Kidney (tissue), 14 donors: ENCODE data around the gene AKAP1. TPM values are rescaled to one million over a fixed set of nuclear protein-coding genes. Genes with fewer than 3 reads are reported as not detected.

ENCODE experiments used
- DNase-seq, 5 donors: peaks; one replicate each; pipeline ENCODE4 v3.0.0-alpha.2; 2013 to 2020
- FAIRE-seq: peaks from 2 replicates; lab custom pipeline; 2012; peaks lifted over from hg19 to GRCh38; lab: Jason Lieb, UNC
- H3K27ac ChIP-seq, 2 donors: one replicate each; pipeline ENCODE4 v1.7.0; 2013; ENCODE audit warnings: low read depth in 2 of 2, low read length in 2 of 2, inconsistent platforms in 1 of 2
- H3K27me3 ChIP-seq: one replicate; pipeline ENCODE4 v1.7.1; 2013; ENCODE audit warnings: low read length, inconsistent platforms; ENCODE audit not compliant: control insufficient read depth, insufficient read depth
- H3K36me3 ChIP-seq, 3 donors: one replicate each; pipeline versions ENCODE4 v1.7.0 to v1.7.1; 2013; ENCODE audit warnings: low read length in 3 of 3, control low read depth in 1 of 3, inconsistent platforms in 1 of 3; ENCODE audit not compliant: insufficient read depth in 3 of 3, control insufficient read depth in 2 of 3
- H3K4me1 ChIP-seq, 3 donors: one replicate each; pipeline versions ENCODE4 v1.7.0 to v1.7.1; 2013; ENCODE audit warnings: low read length in 3 of 3, inconsistent platforms in 1 of 3, low read depth in 1 of 3; ENCODE audit not compliant: control insufficient read depth in 2 of 3, insufficient read depth in 2 of 3
- H3K4me3 ChIP-seq, 3 donors: one replicate each; pipeline versions ENCODE4 v1.7.0 to v1.8.1; 2013; ENCODE audit warnings: low read length in 3 of 3, control low read depth in 1 of 3, inconsistent platforms in 1 of 3
- H3K9ac ChIP-seq, 3 donors: one replicate each; pipeline versions ENCODE4 v1.7.0 to v1.7.1; 2013; ENCODE audit warnings: low read length in 3 of 3, control low read depth in 1 of 3, inconsistent platforms in 1 of 3
- H3K9me3 ChIP-seq, 3 donors: one replicate each; pipeline versions ENCODE4 v1.7.0 to v1.7.1; 2013; ENCODE audit warnings: low read length in 3 of 3, control low read depth in 1 of 3, inconsistent platforms in 1 of 3; ENCODE audit not compliant: control insufficient read depth in 2 of 3, insufficient read depth in 1 of 3
- intact Hi-C: fragments of 100-400 bp; cut with DNase I; formaldehyde crosslinking; loops from one replicate; pipeline ENCODE4 v1.11.1; 2022
- polyA plus RNA-seq: library from polyadenylated mRNA; stranded (reverse); fragments of 350-450 nt; fragmentation: Illumina TruSeq; extraction: RNeasy Lipid Tissue Mini Kit (QIAGEN cat#74804); gene quantifications from one replicate; pipeline ENCODE4 v1.2.3, GENCODE V29; 2014; ENCODE audit warnings: low read depth, low replicate concordance; ENCODE audit not compliant: insufficient read depth
- total RNA-seq: library from RNA; stranded (reverse); fragmentation: NEBNext Ultra II Directional; extraction: Animal tissue kit (Norgen Biotek cat#: 25700); gene quantifications from one replicate; pipeline ENCODE4 v1.2.1, GENCODE V29; 2021
- TF ChIP-seq, protein P1 (sequence below): IDR thresholded peaks from 3 replicates; pipeline ENCODE4 v1.5.1; 2012; ENCODE audit warnings: mild to moderate bottlenecking, moderate library complexity, borderline replicate concordance; ENCODE audit not compliant: insufficient read depth; ENCODE audit errors: extremely low read depth
- donor health status: control.
- donor health status: control.
- donor health status: control.
- donor health status: control.
- donor health status: control.
- donor health status: DM: yes; HTN: yes; CAD: no.
- donor health status: Normal renal cell carcinoma (clear cell type).

The AKAP1 gene
- total and polyA plus RNA-seq, 2 donors from 2014 or later: 24.6 to 46.8 TPM

DNA sequence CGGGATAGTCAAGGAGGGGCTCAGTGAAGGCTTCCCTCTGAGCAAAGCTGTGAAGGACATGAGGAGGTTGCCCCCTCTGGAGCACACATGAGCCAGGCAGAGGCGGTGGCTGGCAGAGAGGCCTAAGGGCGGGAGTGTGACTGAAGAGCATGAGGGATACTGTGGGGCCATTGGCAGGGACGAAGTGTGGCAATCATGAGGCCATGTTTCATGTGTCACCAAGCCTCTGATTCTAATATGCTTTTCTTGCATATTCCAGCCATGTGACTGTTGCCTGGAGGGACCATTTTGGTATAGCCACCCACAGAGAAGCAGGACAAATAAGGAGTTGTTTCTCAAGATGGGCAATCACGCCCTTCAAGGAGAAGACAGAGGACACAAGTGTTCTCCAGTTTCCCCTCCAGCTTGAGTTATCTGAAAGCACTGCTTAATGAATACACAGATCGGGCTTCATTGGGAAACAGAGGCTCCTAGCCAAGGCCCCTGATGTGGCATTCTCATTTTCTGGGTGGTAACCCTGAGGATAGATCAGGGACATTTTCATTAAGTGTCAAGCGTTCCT is 68.0 kb downstream of the AKAP1 start:
- Histone ChIP-seq H3K9me3 (no peaks in the 10 kb centered on the region), H3K27ac (no peak overlapping the region), H3K27me3 (no peaks in the 10 kb centered on the region), H3K4me1 (no peaks in the 10 kb centered on the region), H3K36me3 (no peaks in the 10 kb centered on the region), H3K9ac (no peak overlapping the region), H3K4me3 (no peak overlapping the region)
- TF ChIP-seq, protein P1, sequence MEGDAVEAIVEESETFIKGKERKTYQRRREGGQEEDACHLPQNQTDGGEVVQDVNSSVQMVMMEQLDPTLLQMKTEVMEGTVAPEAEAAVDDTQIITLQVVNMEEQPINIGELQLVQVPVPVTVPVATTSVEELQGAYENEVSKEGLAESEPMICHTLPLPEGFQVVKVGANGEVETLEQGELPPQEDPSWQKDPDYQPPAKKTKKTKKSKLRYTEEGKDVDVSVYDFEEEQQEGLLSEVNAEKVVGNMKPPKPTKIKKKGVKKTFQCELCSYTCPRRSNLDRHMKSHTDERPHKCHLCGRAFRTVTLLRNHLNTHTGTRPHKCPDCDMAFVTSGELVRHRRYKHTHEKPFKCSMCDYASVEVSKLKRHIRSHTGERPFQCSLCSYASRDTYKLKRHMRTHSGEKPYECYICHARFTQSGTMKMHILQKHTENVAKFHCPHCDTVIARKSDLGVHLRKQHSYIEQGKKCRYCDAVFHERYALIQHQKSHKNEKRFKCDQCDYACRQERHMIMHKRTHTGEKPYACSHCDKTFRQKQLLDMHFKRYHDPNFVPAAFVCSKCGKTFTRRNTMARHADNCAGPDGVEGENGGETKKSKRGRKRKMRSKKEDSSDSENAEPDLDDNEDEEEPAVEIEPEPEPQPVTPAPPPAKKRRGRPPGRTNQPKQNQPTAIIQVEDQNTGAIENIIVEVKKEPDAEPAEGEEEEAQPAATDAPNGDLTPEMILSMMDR: no peak
- DNase-seq (no peak), FAIRE-seq (no peak)
- intact Hi-C loops: no loop called here

DNA sequence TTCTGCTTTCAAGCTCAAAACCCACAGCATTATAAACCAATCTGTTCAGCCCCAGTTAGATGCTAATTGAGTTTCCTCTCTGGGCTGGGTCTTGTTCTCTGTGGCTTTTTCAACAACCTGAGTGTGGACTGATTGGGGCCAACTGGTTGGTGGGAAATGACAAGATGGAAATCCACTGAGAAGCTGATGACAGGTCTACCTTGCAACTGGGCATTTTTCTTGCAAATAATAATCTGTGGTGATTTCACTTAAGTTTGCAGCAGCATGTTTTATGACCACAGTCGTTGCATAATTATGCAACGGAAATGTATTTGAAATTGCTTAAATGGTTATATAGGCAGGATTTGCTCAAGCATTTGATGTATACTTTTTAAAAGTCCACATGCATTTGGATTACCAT is 69.9 kb downstream of the AKAP1 start:
- no peak overlapping the region for H3K4me3 ChIP-seq
- no peaks in the 10 kb centered on the region for H3K36me3 ChIP-seq
- TF ChIP-seq, protein P1: no peak
- H3K27ac ChIP-seq: no peak overlapping the region
- H3K9ac ChIP-seq: no peak overlapping the region
- DNase-seq (no peak), FAIRE-seq (no peak)
- intact Hi-C loops: no loop called here
- H3K27me3 ChIP-seq: no peaks in the 10 kb centered on the region
- no peaks in the 10 kb centered on the region for H3K4me1 ChIP-seq
- no peaks in the 10 kb centered on the region for H3K9me3 ChIP-seq

DNA sequence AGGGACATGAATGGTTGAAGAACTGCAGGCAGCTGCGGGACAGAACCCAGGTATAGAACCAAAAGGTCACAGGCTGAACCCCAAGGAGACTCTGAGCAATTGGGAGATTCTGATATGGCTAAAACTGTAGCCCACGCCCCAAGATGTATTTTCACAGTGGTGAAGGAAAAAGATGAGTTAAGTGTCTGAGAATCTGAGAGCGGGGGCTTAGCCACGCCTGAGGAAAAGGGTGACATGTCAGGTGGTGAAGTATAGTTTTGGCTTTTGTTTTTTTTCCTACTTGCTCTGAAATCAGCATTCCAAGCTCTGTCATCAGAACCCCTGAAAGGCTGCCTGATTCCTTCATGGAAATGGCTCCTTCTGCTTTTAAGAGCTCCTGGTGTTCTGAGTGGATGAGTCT is 73.3 kb downstream of the AKAP1 start:
- DNase-seq (no peak), FAIRE-seq (no peak)
- TF ChIP-seq, protein P1: no peak
- no peak overlapping the region for H3K4me3 ChIP-seq
- H3K9ac ChIP-seq: no peak overlapping the region
- no peak overlapping the region for H3K27ac ChIP-seq
- H3K27me3 ChIP-seq: no peaks in the 10 kb centered on the region
- H3K36me3 ChIP-seq: no peaks in the 10 kb centered on the region
- intact Hi-C loops: no loop called here
- H3K4me1 ChIP-seq: no peaks in the 10 kb centered on the region
- H3K9me3 ChIP-seq: no peaks in the 10 kb centered on the region

DNA sequence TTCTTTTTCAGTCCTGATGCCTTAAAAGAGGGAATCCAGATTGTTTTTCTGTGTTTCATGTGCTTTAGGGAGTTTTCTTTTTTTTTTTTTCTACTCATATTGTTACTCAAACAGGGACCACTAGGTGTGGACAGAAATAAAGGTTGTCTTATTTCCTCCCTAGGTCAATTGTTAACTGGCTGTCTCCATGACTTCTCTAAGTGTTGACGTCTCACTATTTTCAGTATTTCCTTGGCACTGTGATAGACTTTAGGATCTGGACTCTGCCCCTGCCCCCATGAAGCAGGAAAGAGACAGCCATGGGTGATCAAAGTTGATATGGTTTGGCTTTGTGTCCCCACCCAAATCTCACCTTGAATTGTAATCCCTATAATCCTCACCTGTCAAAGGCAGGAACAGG is 73.7 kb downstream of the AKAP1 start:
- FAIRE-seq: no peak
- Histone ChIP-seq H3K27me3 (no peaks in the 10 kb centered on the region), H3K4me3 (no peak overlapping the region), H3K4me1 (no peaks in the 10 kb centered on the region), H3K9ac (no peak overlapping the region), H3K27ac (no peak overlapping the region), H3K36me3 (no peaks in the 10 kb centered on the region), H3K9me3 (no peaks in the 10 kb centered on the region)
- DNase-seq: no peak
- intact Hi-C loops: no loop called here
- TF ChIP-seq, protein P1: no peak
